ENCODE results near the gene CTNNBL1. TPM values are rescaled to one million over a fixed set of nuclear protein-coding genes. Genes with fewer than 3 reads are reported as not detected.

Gene CTNNBL1
- total RNA-seq, 4 donors from 2014 or later, result 35.9 to 53.1 (median 39.2) TPM

DNA sequence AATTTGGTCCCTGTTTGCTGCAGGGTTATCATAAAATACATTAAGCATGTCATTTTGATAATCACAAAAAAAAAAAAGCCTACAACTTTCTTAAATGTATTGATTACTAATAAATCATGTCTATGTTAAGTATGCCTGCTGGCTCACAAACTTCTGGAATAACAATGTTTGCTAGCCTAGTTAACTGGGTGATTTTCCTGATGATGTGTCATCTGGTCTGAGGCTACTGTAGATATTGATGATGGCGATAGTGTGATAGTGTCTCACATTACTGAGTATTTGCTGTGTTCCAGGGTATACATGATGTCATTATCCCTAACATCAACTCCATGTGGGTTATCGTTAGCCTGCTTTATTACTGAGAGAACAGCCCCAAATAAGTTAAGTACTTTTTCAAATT is 122.9 kb downstream of the CTNNBL1 start:
- TF ChIP-seq, protein P1, sequence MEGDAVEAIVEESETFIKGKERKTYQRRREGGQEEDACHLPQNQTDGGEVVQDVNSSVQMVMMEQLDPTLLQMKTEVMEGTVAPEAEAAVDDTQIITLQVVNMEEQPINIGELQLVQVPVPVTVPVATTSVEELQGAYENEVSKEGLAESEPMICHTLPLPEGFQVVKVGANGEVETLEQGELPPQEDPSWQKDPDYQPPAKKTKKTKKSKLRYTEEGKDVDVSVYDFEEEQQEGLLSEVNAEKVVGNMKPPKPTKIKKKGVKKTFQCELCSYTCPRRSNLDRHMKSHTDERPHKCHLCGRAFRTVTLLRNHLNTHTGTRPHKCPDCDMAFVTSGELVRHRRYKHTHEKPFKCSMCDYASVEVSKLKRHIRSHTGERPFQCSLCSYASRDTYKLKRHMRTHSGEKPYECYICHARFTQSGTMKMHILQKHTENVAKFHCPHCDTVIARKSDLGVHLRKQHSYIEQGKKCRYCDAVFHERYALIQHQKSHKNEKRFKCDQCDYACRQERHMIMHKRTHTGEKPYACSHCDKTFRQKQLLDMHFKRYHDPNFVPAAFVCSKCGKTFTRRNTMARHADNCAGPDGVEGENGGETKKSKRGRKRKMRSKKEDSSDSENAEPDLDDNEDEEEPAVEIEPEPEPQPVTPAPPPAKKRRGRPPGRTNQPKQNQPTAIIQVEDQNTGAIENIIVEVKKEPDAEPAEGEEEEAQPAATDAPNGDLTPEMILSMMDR (IDR thresholded peaks at IDR 0.05; ENCODE audit: low read depth), result no peak

DNA sequence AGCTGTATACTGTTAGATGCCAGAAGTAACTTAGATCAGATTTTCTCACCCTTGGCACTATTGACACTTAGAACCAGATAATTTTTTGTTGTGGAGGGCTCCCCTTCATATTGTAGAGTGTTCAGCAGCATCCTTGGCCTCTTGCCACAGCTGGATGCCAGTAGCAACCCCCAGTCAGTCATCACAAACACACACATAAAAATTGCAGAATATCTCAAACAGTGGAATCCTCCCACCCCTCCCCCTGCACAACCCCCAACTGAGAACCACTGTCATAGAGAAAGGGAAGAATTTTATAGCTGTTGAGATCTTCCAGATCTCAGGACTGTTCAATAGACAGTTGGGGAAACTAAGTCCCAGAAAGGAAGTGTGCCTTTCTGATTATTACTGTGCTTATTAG is 127.9 kb downstream of the CTNNBL1 start:
- TF ChIP-seq, protein P1 (IDR thresholded peaks at IDR 0.05; ENCODE audit: low read depth), result no peak

DNA sequence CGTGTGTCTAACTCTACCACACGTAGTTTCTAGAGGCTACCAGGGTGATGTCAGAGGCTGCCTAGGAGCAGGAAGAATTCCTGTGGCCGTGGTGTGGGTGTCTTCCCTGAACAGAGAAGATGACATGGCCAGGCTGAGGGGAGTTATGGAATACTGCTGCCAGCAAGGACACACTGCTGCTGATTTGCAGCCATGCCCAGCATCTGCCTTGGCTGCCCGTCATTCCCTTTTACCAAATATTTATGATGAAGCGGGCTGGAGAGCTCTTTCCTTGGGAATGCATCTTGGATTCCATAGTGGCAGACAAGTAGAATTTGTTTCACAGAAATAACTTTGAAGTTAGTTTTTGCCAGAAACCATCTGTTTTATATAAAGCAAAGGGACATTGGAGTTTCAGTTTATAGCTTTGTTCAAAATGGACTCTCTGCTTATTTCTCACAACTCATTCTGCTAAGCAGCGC is 128.3 kb downstream of the CTNNBL1 start:
- TF ChIP-seq, protein P1 (IDR thresholded peaks at IDR 0.05; ENCODE audit: low read depth), result no peak

DNA sequence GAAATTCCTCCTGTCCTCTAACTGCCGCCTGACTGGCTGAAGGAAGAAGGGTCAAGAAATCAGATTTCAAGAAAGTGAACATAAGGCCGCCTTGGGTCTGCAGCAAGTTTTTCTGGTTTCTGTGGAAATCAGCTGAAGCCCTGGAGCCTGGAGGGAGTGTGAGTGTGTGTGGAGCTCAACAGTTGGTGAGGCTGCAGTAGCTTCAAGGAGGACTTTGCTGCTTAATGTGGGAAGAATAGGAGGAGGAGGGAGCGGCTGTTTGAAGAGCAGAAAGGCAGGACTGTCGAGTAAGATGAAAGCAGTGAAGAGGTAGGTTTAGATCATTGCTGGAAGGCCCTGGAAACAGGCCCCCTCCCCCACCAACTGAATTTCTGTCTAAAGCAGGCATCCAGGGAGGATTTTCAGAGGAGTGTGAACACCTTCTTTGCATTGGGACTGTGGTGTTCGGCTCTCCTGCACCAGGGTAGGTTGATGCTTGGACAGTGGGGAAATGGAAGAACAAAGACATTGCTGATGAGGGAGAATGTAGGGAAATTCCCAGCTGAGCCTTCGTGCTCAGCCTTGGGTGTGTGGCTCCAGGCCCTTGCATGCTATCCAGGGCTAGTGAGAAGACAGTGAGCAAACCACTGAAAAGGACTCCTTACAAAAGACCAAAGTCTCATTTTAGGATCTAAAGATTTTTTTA is 129.6 kb downstream of the CTNNBL1 start:
- TF ChIP-seq, protein P1 (IDR thresholded peaks at IDR 0.05; ENCODE audit: low read depth), result no peak

DNA sequence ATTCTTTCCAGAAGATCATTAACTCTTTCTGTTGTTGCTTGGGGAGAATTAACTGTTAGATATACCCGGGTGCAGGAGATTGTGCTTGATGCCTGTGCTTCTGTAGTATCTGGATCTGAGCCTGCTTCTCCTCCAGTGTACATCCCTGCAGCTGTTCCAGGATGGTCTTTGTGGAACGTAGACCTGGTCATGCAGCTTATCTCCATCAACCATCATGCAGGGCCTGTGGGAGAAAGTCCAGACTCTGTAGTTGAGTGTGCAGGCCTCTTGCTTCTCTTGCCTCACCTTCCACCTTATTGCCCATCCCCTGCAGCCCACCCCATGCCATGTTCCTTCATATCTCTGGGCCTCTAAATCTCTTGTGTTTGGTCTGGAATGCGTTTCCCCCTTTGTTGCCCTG is 133.8 kb downstream of the CTNNBL1 start:
- TF ChIP-seq, protein P1 (IDR thresholded peaks at IDR 0.05; ENCODE audit: low read depth), result no peak

DNA sequence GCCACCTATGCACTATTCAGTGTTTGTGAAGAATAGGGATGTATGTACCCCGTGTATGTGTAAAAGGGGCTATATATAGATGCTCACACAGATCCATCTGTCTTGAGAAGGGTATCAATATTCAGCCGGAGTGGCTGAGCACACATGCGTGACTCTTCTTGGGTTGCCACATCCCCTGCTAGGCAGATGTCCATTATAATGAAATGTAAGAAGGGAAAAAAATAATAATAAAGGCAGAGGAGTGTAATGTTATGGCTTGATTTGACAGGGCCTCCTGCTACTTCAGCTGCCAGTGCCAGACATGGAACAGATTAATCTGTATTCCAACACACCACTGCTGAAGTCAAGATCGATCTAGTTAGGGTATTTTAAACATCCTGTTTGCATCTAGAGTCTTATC is 134.9 kb downstream of the CTNNBL1 start:
- TF ChIP-seq, protein P1 (IDR thresholded peaks at IDR 0.05; ENCODE audit: low read depth), result no peak

DNA sequence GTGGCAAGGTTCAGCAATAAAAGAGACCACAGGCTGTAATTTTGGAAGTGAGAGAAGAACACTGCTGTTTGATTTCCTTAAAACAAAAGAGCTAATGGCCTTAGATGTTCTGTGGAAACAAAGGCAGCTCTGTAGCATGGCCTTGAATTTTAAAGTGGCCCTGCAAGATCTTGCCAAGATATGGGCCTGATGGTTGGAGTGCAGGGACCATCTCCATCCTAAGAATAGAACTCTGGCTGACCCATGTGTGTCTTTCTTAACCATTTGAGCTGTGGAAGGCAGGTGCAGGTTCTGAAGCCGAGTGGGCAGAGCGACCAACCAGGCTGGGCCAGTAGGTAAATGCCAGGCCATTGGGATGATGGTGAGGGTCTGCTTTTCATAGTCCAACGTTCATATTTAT is 135.3 kb downstream of the CTNNBL1 start:
- TF ChIP-seq, protein P1 (IDR thresholded peaks at IDR 0.05; ENCODE audit: low read depth), result no peak

Measured in subcutaneous adipose tissue (tissue), 4 donors.